HepG2 (cell line): Measurements from ENCODE around the gene METAP1D. TPM values are rescaled to one million over a fixed set of nuclear protein-coding genes. Genes with fewer than 3 reads are reported as not detected.
A peak's percentile ranks its signal among the peaks of the same experiment; 100 is the strongest.

Source experiments
- AGO1 ChIP-seq: fragments of 200-400 bp; formaldehyde crosslinking; IDR thresholded peaks from 2 replicates; pipeline ENCODE4 v1.6.1; 2017; ENCODE audit warnings: mild to moderate bottlenecking, low read depth, low read length, moderate library complexity; ENCODE audit not compliant: poor library complexity, severe bottlenecking
- ATF6 ChIP-seq: sonication (generic); formaldehyde crosslinking; conservative IDR thresholded peaks from 2 replicates; pipeline ENCODE4 v1.4.0; 2020; ENCODE audit warnings: missing genetic modification reagents
- BORCS8-MEF2B ChIP-seq: sonication (generic); formaldehyde crosslinking; IDR thresholded peaks from 2 replicates; pipeline ENCODE4 v1.8.0; 2022; ENCODE audit warnings: mild to moderate bottlenecking, missing genetic modification reagents
- CEBPB ChIP-seq: IDR thresholded peaks from 2 replicates; pipeline ENCODE4 v1.6.1; 2011; ENCODE audit warnings: low read depth, low read length, improper control_type of control experiment, borderline replicate concordance
- DR1 ChIP-seq: sonication (generic); formaldehyde crosslinking; IDR thresholded peaks from 2 replicates; pipeline ENCODE4 v1.8.0; 2021; ENCODE audit warnings: mild to moderate bottlenecking, missing genetic modification reagents, inconsistent platforms
- FIP1L1 ChIP-seq: fragments of 200-400 bp; formaldehyde crosslinking; IDR thresholded peaks from 2 replicates; pipeline ENCODE4 v1.6.1; 2018; ENCODE audit warnings: low read depth, mild to moderate bottlenecking, low read length, moderate library complexity, borderline replicate concordance; ENCODE audit not compliant: insufficient read depth
- FOXM1 ChIP-seq: sonication (generic); formaldehyde crosslinking; IDR thresholded peaks from 2 replicates; pipeline ENCODE4 v1.5.0; 2020; ENCODE audit warnings: missing genetic modification reagents
- HMG20B ChIP-seq: conservative IDR thresholded peaks from 2 replicates; pipeline ENCODE4 v1.6.1; 2016; ENCODE audit warnings: missing genetic modification reagents, missing compliant biosample characterization
- JUND ChIP-seq: sonication (generic); formaldehyde crosslinking; IDR thresholded peaks from 2 replicates; pipeline ENCODE4 v1.8.0; 2022; ENCODE audit warnings: mild to moderate bottlenecking, missing genetic modification reagents
- PRDM4 ChIP-seq: sonication (generic); formaldehyde crosslinking; IDR thresholded peaks from 2 replicates; pipeline ENCODE4 v1.9.0; 2021; ENCODE audit warnings: missing genetic modification reagents, borderline replicate concordance
- PTBP1 ChIP-seq: fragments of 200-400 bp; formaldehyde crosslinking; IDR thresholded peaks from 2 replicates; pipeline ENCODE4 v1.6.1; 2018; ENCODE audit warnings: low read length, low read depth; ENCODE audit not compliant: poor library complexity, severe bottlenecking
- RARG ChIP-seq: sonication (generic); formaldehyde crosslinking; IDR thresholded peaks from 2 replicates; pipeline ENCODE4 v1.4.0; 2020; ENCODE audit warnings: low read depth, mild to moderate bottlenecking, missing genetic modification reagents
- RBAK ChIP-seq: sonication (generic); formaldehyde crosslinking; IDR thresholded peaks from 2 replicates; pipeline ENCODE4 v1.5.1; 2020; ENCODE audit warnings: mild to moderate bottlenecking, missing genetic modification reagents
- SMAD9 ChIP-seq: sonication (generic); formaldehyde crosslinking; IDR thresholded peaks from 2 replicates; pipeline ENCODE4 v1.5.1; 2020; ENCODE audit warnings: mild to moderate bottlenecking, missing genetic modification reagents
- SOX5 ChIP-seq: IDR thresholded peaks from 2 replicates; pipeline ENCODE4 v1.6.1; 2016; ENCODE audit warnings: borderline replicate concordance
- SRY ChIP-seq: sonication (generic); formaldehyde crosslinking; IDR thresholded peaks from 2 replicates; pipeline ENCODE4 v1.8.0; 2022; ENCODE audit warnings: mild to moderate bottlenecking, missing genetic modification reagents
- SUZ12 ChIP-seq: fragments of 150-350 bp; IDR thresholded peaks from 2 replicates; pipeline ENCODE4 v1.6.1; 2014; ENCODE audit warnings: low read depth, low read length
- TOPORS ChIP-seq: sonication (generic); formaldehyde crosslinking; IDR thresholded peaks from 2 replicates; pipeline ENCODE4 v1.8.0; 2023; ENCODE audit warnings: mild to moderate bottlenecking, missing genetic modification reagents
- ZNF225 ChIP-seq: sonication (generic); formaldehyde crosslinking; IDR thresholded peaks from 2 replicates; pipeline ENCODE4 v1.4.0; 2020; ENCODE audit warnings: mild to moderate bottlenecking, missing genetic modification reagents
- ZNF441 ChIP-seq: sonication (generic); formaldehyde crosslinking; IDR thresholded peaks from 2 replicates; pipeline ENCODE4 v1.7.0; 2021; ENCODE audit warnings: missing genetic modification reagents, borderline replicate concordance
- ZNF616 ChIP-seq: sonication (generic); formaldehyde crosslinking; IDR thresholded peaks from 2 replicates; pipeline ENCODE4 v1.5.0; 2020; ENCODE audit warnings: low read depth, mild to moderate bottlenecking, missing genetic modification reagents
- ZNF670 ChIP-seq: sonication (generic); formaldehyde crosslinking; IDR thresholded peaks from 2 replicates; pipeline ENCODE4 v1.8.0; 2022; ENCODE audit warnings: mild to moderate bottlenecking, missing genetic modification reagents, borderline replicate concordance
- ZNF83 ChIP-seq: sonication (generic); formaldehyde crosslinking; IDR thresholded peaks from 2 replicates; pipeline ENCODE4 v1.4.0; 2020; ENCODE audit warnings: missing genetic modification reagents, mild to moderate bottlenecking, borderline replicate concordance
- ZNF841 ChIP-seq: sonication (generic); formaldehyde crosslinking; IDR thresholded peaks from 2 replicates; pipeline ENCODE4 v1.8.1; 2023; ENCODE audit warnings: missing genetic modification reagents, borderline replicate concordance
- polyA plus RNA-seq, 8 experiments: library from polyadenylated mRNA; depleted of rRNA in 3 of 8; stranded (reverse) in 7 of 8; unstranded in 1 of 8; fragments of >200 nt; fragmentation: Illumina TruSeq in 4 of 8; extraction: Trizol in 4 of 8; gene quantifications; 2 replicates each; pipeline versions ENCODE4 v1.2.1 to v1.2.3, GENCODE V29; 2011 to 2016; ENCODE audit warnings: low read depth in 4 of 8, missing spikeins in 1 of 8, mixed read lengths in 1 of 8; ENCODE audit not compliant: insufficient read depth in 1 of 8
- total RNA-seq, 5 experiments: library from RNA; depleted of rRNA; stranded (reverse); fragments of >200 nt; fragmentation: Illumina TruSeq; extraction: Trizol; gene quantifications; 2 replicates each; pipeline ENCODE4 v1.2.3, GENCODE V29; 2016; ENCODE audit warnings: low read depth in 1 of 5

The METAP1D gene
- total and polyA plus RNA-seq, 2 of the 13 experiments (the other 11 are each of a cell fraction or from before 2014, with no cell fraction given), result 14.7 to 21.6 TPM

GRCh38 chr2:172102391-172103359, 102.9 kb downstream of the METAP1D start, which contains the start of gene DLX2 (continued):
- peak; percentile 78; the same call in 1 of the 2 replicates for TF ChIP-seq ZNF616 (CRISPR knock-in tag)
- no peak for TF ChIP-seq SUZ12
- no peak for TF ChIP-seq PTBP1
- no peak for TF ChIP-seq FOXM1 (CRISPR knock-in tag)
- peak; percentile 45; the same call in 1 of the 2 replicates for TF ChIP-seq SOX5
- TF ChIP-seq PRDM4, result 0 out of 2 replicates have a peak, but pooled peaks have one; percentile 67
- TF ChIP-seq HMG20B (CRISPR knock-in tag), result no peak; the same call in 1 of the 2 replicates
- no peak for TF ChIP-seq SRY (CRISPR knock-in tag)
- peak; percentile 66; the same call in 1 of the 2 replicates for TF ChIP-seq ZNF441
- no peak for TF ChIP-seq JUND (CRISPR knock-in tag)
- TF ChIP-seq FIP1L1, result no peak
- TF ChIP-seq AGO1, result peak; percentile 22
- peak; percentile 89; the same call in 1 of the 2 replicates for TF ChIP-seq SMAD9 (CRISPR knock-in tag)
- peak; percentile 75; the same call in 1 of the 2 replicates for TF ChIP-seq ZNF225 (CRISPR knock-in tag)
- no peak; the same call in 1 of the 2 replicates for TF ChIP-seq ZNF841 (CRISPR knock-in tag)
- no peak for TF ChIP-seq CEBPB
- TF ChIP-seq ATF6 (CRISPR knock-in tag), result no peak
- 0 out of 2 replicates have a peak, but pooled peaks have one; percentile 64 for TF ChIP-seq TOPORS (CRISPR knock-in tag)
- TF ChIP-seq ZNF670 (CRISPR knock-in tag), result no peak
- TF ChIP-seq RBAK, result no peak
- peak; percentile 73; the same call in 1 of the 2 replicates for TF ChIP-seq BORCS8-MEF2B (CRISPR knock-in tag)
- peak; percentile 49; the same call in 1 of the 2 replicates for TF ChIP-seq ZNF83 (CRISPR knock-in tag)
- TF ChIP-seq RARG (CRISPR knock-in tag), result no peak
- peak; percentile 86 for TF ChIP-seq DR1 (CRISPR knock-in tag)
